GM12872 (cell line): ENCODE data around the gene SEMA3A.

Source experiments
- CTCF ChIP-seq: IDR thresholded peaks from 3 replicates; pipeline ENCODE4 v1.5.1; 2011; ENCODE audit warnings: low read depth, mild to moderate bottlenecking, low read length, moderate library complexity; ENCODE audit not compliant: insufficient read depth

The SEMA3A gene

GRCh38 chr7:84193747-84194146 lies 842 bp downstream of the SEMA3A start:
- TF ChIP-seq CTCF, result no peak

DNA sequence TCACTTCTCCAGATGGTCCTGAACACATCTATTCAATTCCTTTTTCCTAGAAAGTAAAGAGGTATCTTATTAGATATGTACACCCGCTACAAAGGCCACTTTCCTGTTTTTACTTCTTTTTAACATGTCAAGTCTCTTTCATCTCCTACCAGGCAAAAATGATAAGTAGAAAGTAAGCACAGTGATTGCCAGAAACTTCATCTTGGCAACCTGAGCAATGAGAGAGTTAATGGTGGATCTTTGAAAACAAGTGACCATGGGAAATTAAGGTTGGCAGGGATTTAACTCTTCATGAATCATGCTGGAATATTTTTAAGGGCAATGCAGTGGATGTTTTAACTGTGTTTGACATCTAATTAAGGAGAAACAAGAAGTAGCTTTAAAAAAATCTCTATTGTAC lies 2.7 kb downstream of the SEMA3A start:
- TF ChIP-seq CTCF, result no peak

GRCh38 chr7:84191261-84191660 lies 3.3 kb downstream of the SEMA3A start:
- no peak for TF ChIP-seq CTCF

DNA sequence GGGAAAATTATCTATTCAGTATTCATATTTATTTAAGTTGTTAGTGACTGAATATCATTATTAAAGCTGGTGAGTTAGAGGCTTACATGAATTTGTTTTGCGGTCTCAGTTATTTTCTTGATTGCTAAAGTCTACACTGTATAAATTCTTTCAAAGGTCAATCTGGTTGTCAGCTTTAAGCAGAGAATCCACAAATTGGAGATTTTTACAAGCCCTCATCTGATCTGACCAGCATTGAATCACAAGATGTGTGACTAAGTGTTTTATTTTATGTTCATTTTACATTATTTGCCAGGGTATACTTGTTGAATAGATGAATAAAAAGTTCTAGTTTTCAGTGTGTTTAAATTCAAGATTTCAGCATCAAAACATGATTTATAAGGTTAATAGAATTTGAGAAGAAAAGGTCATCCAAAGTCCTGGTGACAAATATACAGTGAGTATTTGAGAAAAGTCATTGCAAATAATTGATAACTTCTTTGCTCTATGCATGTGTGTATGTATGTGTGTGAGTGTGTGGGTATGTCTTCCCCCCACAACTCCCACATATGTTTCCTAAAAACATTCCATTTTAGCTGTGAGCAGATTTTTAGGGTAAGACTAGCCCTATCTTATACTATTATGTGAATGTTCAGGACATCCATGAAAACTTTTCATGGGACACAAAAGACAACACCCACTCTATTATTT lies 4.4 kb downstream of the SEMA3A start:
- no peak for TF ChIP-seq CTCF

DNA sequence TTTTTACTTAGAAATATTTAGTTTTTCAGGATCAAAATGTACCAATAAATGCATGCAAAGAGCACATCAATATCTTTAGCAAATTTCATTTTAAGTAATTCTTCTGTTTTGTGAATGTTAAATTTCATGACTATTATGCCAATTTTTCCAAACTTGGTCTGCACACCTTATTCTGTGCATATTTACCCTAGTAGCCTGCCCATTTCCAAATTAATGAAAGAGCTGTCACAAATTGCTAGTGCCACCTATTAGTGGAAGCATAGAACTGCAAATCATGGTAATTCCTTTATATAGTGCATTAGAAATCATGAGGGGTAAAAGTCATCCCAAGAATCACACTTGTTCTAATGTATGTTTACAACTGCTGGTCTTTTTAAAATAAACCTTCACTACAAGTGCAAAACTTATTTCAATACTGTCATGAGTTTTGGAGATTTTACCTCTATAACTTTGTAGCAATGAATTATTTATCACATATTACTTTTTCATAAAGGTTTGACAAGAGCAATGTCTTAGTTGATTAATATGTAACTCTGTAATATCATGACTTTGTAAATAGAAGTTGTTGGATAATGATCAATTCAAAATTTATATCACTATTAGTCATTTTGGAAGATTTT lies 5.7 kb downstream of the SEMA3A start:
- TF ChIP-seq CTCF, result 0 out of 3 replicates have a peak, but pooled peaks have one; percentile 14

DNA sequence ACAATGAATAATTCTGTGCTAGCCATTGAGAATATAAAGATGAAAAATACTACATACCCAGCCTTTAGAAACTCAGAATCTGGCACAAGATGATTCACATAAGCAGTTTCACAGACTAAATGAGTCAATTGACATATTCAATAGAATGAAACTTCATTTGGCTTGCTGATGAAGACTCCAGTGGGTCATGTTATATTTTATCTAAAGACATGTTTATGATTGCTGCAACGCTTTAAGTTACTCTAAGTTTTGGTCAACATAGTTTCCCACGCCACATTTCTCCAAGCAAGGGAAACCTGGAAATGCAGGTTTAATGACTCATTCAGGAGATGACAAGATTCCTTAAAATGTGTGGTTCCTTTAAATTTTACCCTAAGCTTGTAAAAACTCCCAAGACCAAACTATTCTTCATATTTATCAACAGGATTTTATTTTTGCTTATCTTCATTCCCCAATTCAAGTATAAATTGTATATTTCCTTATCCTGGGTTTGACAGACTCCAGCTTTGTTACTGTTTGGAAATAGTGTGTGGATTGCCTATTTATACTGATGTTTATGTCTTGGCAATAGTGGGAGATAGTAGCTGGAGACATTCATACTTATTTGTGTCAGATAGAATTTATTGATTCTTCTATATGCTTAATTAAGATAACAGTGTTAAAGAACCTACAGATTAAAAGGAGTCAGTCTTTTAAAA lies 6.6 kb downstream of the SEMA3A start:
- TF ChIP-seq CTCF, result no peak

DNA sequence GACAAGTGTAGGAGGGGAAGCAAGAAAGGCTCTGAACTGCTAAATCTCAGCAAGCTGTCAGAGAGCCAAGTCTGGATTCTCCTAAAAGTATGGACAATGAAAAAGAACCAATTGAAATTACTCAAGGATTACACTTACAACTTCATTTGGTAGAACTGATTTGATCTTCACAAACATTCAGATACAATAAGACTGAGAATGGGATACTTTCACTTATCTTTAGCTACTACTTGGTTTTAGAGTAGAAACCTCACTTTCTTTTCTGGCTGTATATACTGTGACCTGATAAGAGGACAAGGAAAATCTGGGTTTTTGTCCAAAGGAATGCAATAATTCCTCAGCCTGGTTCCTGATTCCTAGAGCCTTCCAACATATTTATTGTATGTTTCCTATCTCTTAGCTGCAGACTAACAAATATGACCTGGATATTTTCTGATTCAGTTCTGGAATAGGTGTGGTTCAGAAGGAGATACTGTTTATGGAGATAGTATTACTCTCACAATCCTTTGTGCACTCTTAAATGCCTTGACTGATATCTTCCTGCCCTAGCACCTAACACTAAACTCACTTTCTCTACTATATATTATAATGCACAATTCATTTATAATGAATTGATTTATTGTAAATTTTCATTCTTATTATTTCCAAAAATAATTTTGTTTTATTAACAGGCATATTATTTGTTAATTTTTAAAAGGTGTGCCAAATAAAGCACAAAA lies 7.3 kb downstream of the SEMA3A start:
- TF ChIP-seq CTCF, result no peak
